Transverse colon (tissue), 4 donors: ENCODE results near the gene HDAC9. TPM values are rescaled to one million over a fixed set of nuclear protein-coding genes. Genes with fewer than 3 reads are reported as not detected.

Experiments
- DNase-seq: peaks from one replicate; pipeline ENCODE4 v3.0.0-alpha.2; 2019
- H3K27ac ChIP-seq, 4 donors: fragments of 200-600 bp; sonication (generic); 2 replicates each; pipeline ENCODE4 v1.5.1; 2016 to 2018; ENCODE audit warnings: inconsistent platforms in 4 of 4
- H3K27me3 ChIP-seq: fragments of 200-600 bp; sonication (generic); 2 replicates; pipeline ENCODE4 v1.5.1; 2017; ENCODE audit warnings: inconsistent platforms
- H3K36me3 ChIP-seq, 4 donors: fragments of 200-600 bp; sonication (generic); 2 replicates each; pipeline ENCODE4 v1.5.1; 2017 to 2019; ENCODE audit warnings: inconsistent platforms in 4 of 4
- H3K4me1 ChIP-seq, 4 donors: fragments of 200-600 bp; sonication (generic); 2 replicates each; pipeline ENCODE4 v1.5.1; 2017 to 2020; ENCODE audit warnings: inconsistent platforms in 4 of 4
- H3K4me3 ChIP-seq, 4 donors: fragments of 200-600 bp; sonication (generic); 1 replicate in 1 of 4; 2 replicates in 3 of 4; pipeline versions ENCODE4 v1.5.1 to v1.6.1; 2017 to 2019; ENCODE audit warnings: inconsistent platforms in 4 of 4
- H3K9me3 ChIP-seq, 2 donors: fragments of 200-600 bp; sonication (generic); 2 replicates each; pipeline ENCODE4 v1.5.1; 2017 to 2019; ENCODE audit warnings: inconsistent platforms in 2 of 2
- CTCF ChIP-seq, 5 experiments: fragments of 200-600 bp in 3 of 5; fragments of 450-650 bp in 2 of 5; sonication (generic) in 3 of 5; IDR thresholded peaks; 1 replicate in 2 of 5; 2 replicates in 3 of 5; pipeline ENCODE4 v1.5.1; 2016 to 2017; ENCODE audit warnings: antibody characterized with exemption in 5 of 5, inconsistent platforms in 3 of 5, mild to moderate bottlenecking in 2 of 5, moderate library complexity in 1 of 5
- EP300 ChIP-seq: sonication (generic); formaldehyde crosslinking; IDR thresholded peaks from one replicate; pipeline ENCODE4 v1.6.1; 2017; ENCODE audit warnings: antibody characterized with exemption, low read depth
- POLR2A ChIP-seq: fragments of 450-650 bp; IDR thresholded peaks from one replicate; pipeline ENCODE4 v1.6.1; 2016; ENCODE audit warnings: antibody characterized with exemption, mild to moderate bottlenecking, moderate library complexity
- POLR2AphosphoS5 ChIP-seq, 3 donors: sonication (generic); formaldehyde crosslinking; IDR thresholded peaks; one replicate each; pipeline ENCODE4 v1.6.1; 2016; ENCODE audit warnings: antibody characterized with exemption in 3 of 3
- WGBS, 2 donors: methylation state at CpG; one replicate each; pipeline ENCODE4 v1.1.5; 2018; ENCODE audit warnings: low coverage in 1 of 2; 5-methylcytosine and 5-hydroxymethylcytosine counted together
- in situ Hi-C, 4 donors: fragments of 200-750 bp; cut with MboI; loops; one replicate each; pipeline versions ENCODE4 v1.15.0 to v1.15.1; 2017; ENCODE audit warnings: low sequenced_read_pairs in 3 of 4, low pct_ligation_motif_present in 1 of 4, low pct_unique_long_range_greater_than_20kb in 1 of 4
- intact Hi-C: fragments of 100-400 bp; cut with DNase I; formaldehyde crosslinking; loops from one replicate; pipeline ENCODE4 v1.15.1; 2023; ENCODE audit warnings: low total_unique reads
- total RNA-seq, 4 donors: library from RNA; depleted of rRNA; stranded (reverse); fragments of >200 nt; gene quantifications; one replicate each; pipeline ENCODE4 v1.1.0, GENCODE V29; 2016

The HDAC9 gene
- total RNA-seq, 4 donors from 2014 or later = 6.0 to 47.5 (median 33.7) TPM

- no peak for TF ChIP-seq CTCF (IDR thresholded peaks at IDR 0.05)
- no peak for TF ChIP-seq POLR2A
- no peak for TF ChIP-seq POLR2AphosphoS5 (IDR thresholded peaks at IDR 0.05)
- TF ChIP-seq EP300 = no peak
- no peak for DNase-seq
- H3K27ac ChIP-seq = no peak overlapping the region
- 40 to 57% methylated on average over 1 of the region's 1 CpG for WGBS, 2 donors
- H3K36me3 ChIP-seq = no peaks in the 10 kb centered on the region
- in situ Hi-C loops (no loop called here), intact Hi-C loops (no loop called here)
- H3K9me3 ChIP-seq = no peaks in the 10 kb centered on the region
- H3K4me1 ChIP-seq = no peaks in the 10 kb centered on the region
- no peak overlapping the region for H3K4me3 ChIP-seq
- H3K27me3 ChIP-seq = no peaks in the 10 kb centered on the region
These were observed 123.8 kb downstream of the HDAC9 start for GRCh38 chr7:18619311-18619710.

- no peaks in the 10 kb centered on the region for H3K27me3 ChIP-seq
- H3K9me3 ChIP-seq = no peaks in the 10 kb centered on the region
- H3K27ac ChIP-seq = no peak overlapping the region
- no peak for TF ChIP-seq EP300
- no peak for TF ChIP-seq POLR2A
- no peak for TF ChIP-seq CTCF (IDR thresholded peaks at IDR 0.05)
- no peak for TF ChIP-seq POLR2AphosphoS5 (IDR thresholded peaks at IDR 0.05)
- intact Hi-C loops (no loop called here), in situ Hi-C loops (no loop called here)
- H3K4me3 ChIP-seq = no peak overlapping the region
- H3K36me3 ChIP-seq = no peaks in the 10 kb centered on the region
- DNase-seq = no peak
- H3K4me1 ChIP-seq = no peaks in the 10 kb centered on the region
- 95 to 100% methylated on average over 1 to 3 of the region's 3 CpGs for WGBS, 2 donors
These were observed 127.8 kb downstream of the HDAC9 start for GRCh38 chr7:18623389-18623788.

GRCh38 chr7:18624459-18624858, 128.9 kb downstream of the HDAC9 start:
- intact Hi-C loops = no loop called here
- Histone ChIP-seq H3K36me3 (no peaks in the 10 kb centered on the region), H3K4me3 (no peak overlapping the region), H3K9me3 (no peaks in the 10 kb centered on the region), H3K27me3 (no peaks in the 10 kb centered on the region), H3K4me1 (no peaks in the 10 kb centered on the region), H3K27ac (no peak overlapping the region)
- TF ChIP-seq EP300 (no peak), POLR2A (no peak), POLR2AphosphoS5 (IDR thresholded peaks at IDR 0.05) (no peak), CTCF (IDR thresholded peaks at IDR 0.05) (no peak)
- in situ Hi-C loops = no loop called here
- WGBS, 2 donors = 50 to 63% methylated on average over 1 of the region's 1 CpG
- DNase-seq = no peak

- no peak for DNase-seq
- in situ Hi-C loops = no loop called here
- no peaks in the 10 kb centered on the region for H3K27me3 ChIP-seq
- no peaks in the 10 kb centered on the region for H3K4me1 ChIP-seq
- no peak overlapping the region for H3K4me3 ChIP-seq
- no peak overlapping the region for H3K27ac ChIP-seq
- intact Hi-C loops = no loop called here
- no peaks in the 10 kb centered on the region for H3K9me3 ChIP-seq
- TF ChIP-seq POLR2AphosphoS5 (IDR thresholded peaks at IDR 0.05) = no peak
- TF ChIP-seq EP300 = no peak
- no peak for TF ChIP-seq POLR2A
- TF ChIP-seq CTCF (IDR thresholded peaks at IDR 0.05) = no peak
- H3K36me3 ChIP-seq = no peaks in the 10 kb centered on the region
These were observed 130.5 kb downstream of the HDAC9 start for GRCh38 chr7:18626086-18626485.
